Hepatocyte (in vitro differentiated cells): ENCODE data around the gene SORL1. TPM values are rescaled to one million over a fixed set of nuclear protein-coding genes. Genes with fewer than 3 reads are reported as not detected.

ENCODE experiments used
- DNase-seq: peaks from one replicate; pipeline ENCODE4 v3.0.0-alpha.2; 2016; ENCODE audit warnings: low spot score
- H2AFZ ChIP-seq: fragments of 200-600 bp; sonication (generic); 2 replicates; pipeline ENCODE4 v1.6.0; 2016; ENCODE audit warnings: antibody characterized with exemption, mild to moderate bottlenecking
- H3K27ac ChIP-seq: fragments of 200-600 bp; sonication (generic); 2 replicates; pipeline ENCODE4 v1.5.1; 2016; ENCODE audit warnings: mild to moderate bottlenecking
- H3K27me3 ChIP-seq: fragments of 200-600 bp; sonication (generic); 2 replicates; pipeline ENCODE4 v1.6.1; 2016
- H3K36me3 ChIP-seq: fragments of 200-600 bp; sonication (generic); replicated peaks from 2 replicates; pipeline ENCODE4 v1.5.1; 2016; ENCODE audit warnings: low read depth; ENCODE audit not compliant: insufficient read depth
- H3K4me1 ChIP-seq: fragments of 200-600 bp; sonication (generic); 2 replicates; pipeline ENCODE4 v1.5.1; 2016; ENCODE audit warnings: mild to moderate bottlenecking, moderate library complexity; ENCODE audit not compliant: insufficient read depth
- H3K4me2 ChIP-seq: fragments of 200-600 bp; sonication (generic); 2 replicates; pipeline ENCODE4 v1.6.0; 2016
- H3K4me3 ChIP-seq: fragments of 200-600 bp; sonication (generic); 2 replicates; pipeline ENCODE4 v1.5.1; 2016; ENCODE audit warnings: mild to moderate bottlenecking
- H3K79me2 ChIP-seq: fragments of 200-600 bp; sonication (generic); 2 replicates; pipeline ENCODE4 v1.6.0; 2017; ENCODE audit warnings: mild to moderate bottlenecking
- H3K9me2 ChIP-seq: fragments of 200-600 bp; sonication (generic); replicated peaks from 2 replicates; pipeline ENCODE4 v1.6.0; 2017; ENCODE audit warnings: mild to moderate bottlenecking; ENCODE audit not compliant: insufficient read depth
- H3K9me3 ChIP-seq: fragments of 200-600 bp; sonication (generic); 2 replicates; pipeline ENCODE4 v1.5.1; 2016; ENCODE audit warnings: low read depth, mild to moderate bottlenecking
- H4K20me1 ChIP-seq: fragments of 200-600 bp; sonication (generic); 2 replicates; pipeline ENCODE4 v1.6.0; 2016; ENCODE audit warnings: mild to moderate bottlenecking; ENCODE audit not compliant: insufficient read depth, poor library complexity, severe bottlenecking
- EZH2 ChIP-seq: fragments of 200-600 bp; sonication (generic); IDR thresholded peaks from 2 replicates; pipeline ENCODE4 v1.6.1; 2016; ENCODE audit warnings: antibody characterized with exemption, mild to moderate bottlenecking, borderline replicate concordance
- EZH2phosphoT487 ChIP-seq: fragments of 200-600 bp; sonication (generic); IDR thresholded peaks from one replicate; pipeline ENCODE4 v1.6.1; 2018; ENCODE audit warnings: antibody characterized with exemption, mild to moderate bottlenecking, low read depth, moderate library complexity; ENCODE audit not compliant: unreplicated experiment, severe bottlenecking
- WGBS: methylation state at CpG from one replicate; pipeline ENCODE4 v1.1.6; 2016; ENCODE audit warnings: low lambda C conversion rate; ENCODE audit errors: missing lambda C conversion rate; 5-methylcytosine and 5-hydroxymethylcytosine counted together
- polyA plus RNA-seq: library from polyadenylated mRNA; unstranded; fragments of >200 nt; fragmentation: Nextera tagmentation; extraction: Ambion mirVana; gene quantifications from 2 replicates; pipeline ENCODE4 v1.2.1, GENCODE V29; 2016
- total RNA-seq: library from RNA; depleted of rRNA; stranded (reverse); fragments of >200 nt; gene quantifications from 2 replicates; pipeline ENCODE4 v1.2.3, GENCODE V29; 2014
- TF ChIP-seq, protein P1 (sequence below): fragments of 200-600 bp; sonication (generic); IDR thresholded peaks from 2 replicates; pipeline ENCODE4 v1.5.1; 2016; ENCODE audit warnings: antibody characterized with exemption, mild to moderate bottlenecking; ENCODE audit not compliant: poor library complexity

SORL1 gene
- total and polyA plus RNA-seq, 2 experiments from 2014 or later = 13.5 to 26.5 TPM

- H4K20me1 ChIP-seq = no peaks in the 10 kb centered on the region
- H3K27me3 ChIP-seq = no peaks in the 10 kb centered on the region
- TF ChIP-seq EZH2phosphoT487 = no peak
- no peak for TF ChIP-seq EZH2
- TF ChIP-seq, protein P1, sequence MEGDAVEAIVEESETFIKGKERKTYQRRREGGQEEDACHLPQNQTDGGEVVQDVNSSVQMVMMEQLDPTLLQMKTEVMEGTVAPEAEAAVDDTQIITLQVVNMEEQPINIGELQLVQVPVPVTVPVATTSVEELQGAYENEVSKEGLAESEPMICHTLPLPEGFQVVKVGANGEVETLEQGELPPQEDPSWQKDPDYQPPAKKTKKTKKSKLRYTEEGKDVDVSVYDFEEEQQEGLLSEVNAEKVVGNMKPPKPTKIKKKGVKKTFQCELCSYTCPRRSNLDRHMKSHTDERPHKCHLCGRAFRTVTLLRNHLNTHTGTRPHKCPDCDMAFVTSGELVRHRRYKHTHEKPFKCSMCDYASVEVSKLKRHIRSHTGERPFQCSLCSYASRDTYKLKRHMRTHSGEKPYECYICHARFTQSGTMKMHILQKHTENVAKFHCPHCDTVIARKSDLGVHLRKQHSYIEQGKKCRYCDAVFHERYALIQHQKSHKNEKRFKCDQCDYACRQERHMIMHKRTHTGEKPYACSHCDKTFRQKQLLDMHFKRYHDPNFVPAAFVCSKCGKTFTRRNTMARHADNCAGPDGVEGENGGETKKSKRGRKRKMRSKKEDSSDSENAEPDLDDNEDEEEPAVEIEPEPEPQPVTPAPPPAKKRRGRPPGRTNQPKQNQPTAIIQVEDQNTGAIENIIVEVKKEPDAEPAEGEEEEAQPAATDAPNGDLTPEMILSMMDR = no peak
- no peaks in the 10 kb centered on the region for H3K9me3 ChIP-seq
- no peak overlapping the region for H3K4me2 ChIP-seq
- 91% methylated on average over 12 of the region's 12 CpGs for WGBS
- no peak for DNase-seq
- H3K4me3 ChIP-seq = no peak overlapping the region
- no peak overlapping the region for H3K27ac ChIP-seq
- no peaks in the 10 kb centered on the region for H3K79me2 ChIP-seq
- H3K4me1 ChIP-seq = no peaks in the 10 kb centered on the region
- H3K36me3 ChIP-seq = no peaks in the 10 kb centered on the region
- no peaks in the 10 kb centered on the region for H3K9me2 ChIP-seq
- H2AFZ ChIP-seq = no peak overlapping the region
Measured at GRCh38 chr11:121614636-121615240, 162.6 kb downstream of the SORL1 start.

DNA sequence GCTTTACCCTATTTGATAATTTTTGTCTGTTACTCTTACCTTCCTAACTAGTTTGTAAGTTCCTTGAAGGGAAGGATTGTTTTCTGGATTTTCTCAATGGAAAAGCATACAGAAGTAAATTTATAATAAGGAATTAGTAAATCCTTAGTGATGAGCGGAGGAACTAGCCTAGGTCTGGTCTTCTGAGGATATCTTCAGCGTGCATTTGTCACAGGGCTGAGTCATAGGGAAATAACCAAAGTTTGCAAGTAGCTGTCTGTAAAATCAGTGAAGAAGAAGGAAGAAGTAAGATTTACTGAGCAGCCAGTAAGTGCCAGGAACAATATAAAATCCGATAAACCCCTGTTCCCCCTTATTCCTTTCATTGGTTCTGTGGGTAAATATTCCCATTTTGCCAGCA is 163.4 kb downstream of the SORL1 start:
- no peak for TF ChIP-seq EZH2
- no peak for TF ChIP-seq EZH2phosphoT487
- TF ChIP-seq, protein P1 = no peak
- Histone ChIP-seq H3K79me2 (no peaks in the 10 kb centered on the region), H3K9me3 (no peaks in the 10 kb centered on the region), H3K9me2 (no peaks in the 10 kb centered on the region), H4K20me1 (no peaks in the 10 kb centered on the region), H3K27me3 (no peaks in the 10 kb centered on the region), H3K4me2 (no peak overlapping the region), H3K4me1 (no peaks in the 10 kb centered on the region), H3K36me3 (no peaks in the 10 kb centered on the region), H2AFZ (no peak overlapping the region), H3K4me3 (no peak overlapping the region), H3K27ac (no peak overlapping the region)
- 79% methylated on average over 3 of the region's 3 CpGs for WGBS
- no peak for DNase-seq

GRCh38 chr11:121618516-121618915 is 166.4 kb downstream of the SORL1 start:
- WGBS = 91% methylated on average over 8 of the region's 8 CpGs
- Histone ChIP-seq H3K9me2 (no peaks in the 10 kb centered on the region), H3K4me3 (no peak overlapping the region), H3K4me2 (no peak overlapping the region), H3K9me3 (no peaks in the 10 kb centered on the region), H3K27ac (no peak overlapping the region), H3K36me3 (no peaks in the 10 kb centered on the region), H2AFZ (no peak overlapping the region), H4K20me1 (no peaks in the 10 kb centered on the region), H3K27me3 (no peaks in the 10 kb centered on the region), H3K79me2 (no peaks in the 10 kb centered on the region), H3K4me1 (no peaks in the 10 kb centered on the region)
- DNase-seq = no peak
- TF ChIP-seq EZH2phosphoT487 (no peak), EZH2 (no peak)
- TF ChIP-seq, protein P1 = no peak
